Testis (tissue), 2 donors: Measurements from ENCODE around the gene FAM20C.

Source experiments
- CTCF ChIP-seq, 3 experiments: fragments of 450-650 bp in 2 of 3; fragments of 200-600 bp in 1 of 3; sonication (generic) in 1 of 3; IDR thresholded peaks; one replicate each; pipeline ENCODE4 v1.5.1; 2016 to 2019; ENCODE audit warnings: antibody characterized with exemption in 3 of 3, mild to moderate bottlenecking in 2 of 3, moderate library complexity in 1 of 3
- POLR2A ChIP-seq: fragments of 450-650 bp; IDR thresholded peaks from one replicate; pipeline ENCODE4 v1.6.1; 2017; ENCODE audit warnings: antibody characterized with exemption, mild to moderate bottlenecking, moderate library complexity

- TF ChIP-seq CTCF (IDR thresholded peaks at IDR 0.05) (no peak), POLR2A (no peak)
Measured at GRCh38 chr7:188174-188573, 4.2 kb upstream of the FAM20C start.
